GM18870 (cell line): ENCODE data around the gene OR10G3.

Experiments
- ATAC-seq: cut with Tn5 transposase; IDR thresholded peaks from one replicate; pipeline ENCODE4 v1.9.1; 2021; ENCODE audit warnings: moderate library complexity; ENCODE audit not compliant: unreplicated experiment

OR10G3 gene

GRCh38 chr14:21536418-21537089 lies 43.3 kb downstream of the OR10G3 start:
- no peak for ATAC-seq

- no peak for ATAC-seq
Observed at GRCh38 chr14:21535545-21536417, 44.1 kb downstream of the OR10G3 start.

GRCh38 chr14:21534576-21534975 lies 45.3 kb downstream of the OR10G3 start:
- no peak for ATAC-seq

- ATAC-seq = no peak
Observed at GRCh38 chr14:21533294-21533693, 46.6 kb downstream of the OR10G3 start.

- no peak for ATAC-seq
Observed at GRCh38 chr14:21529515-21529914, 50.4 kb downstream of the OR10G3 start.

GRCh38 chr14:21528381-21529348 lies 51.2 kb downstream of the OR10G3 start:
- no peak for ATAC-seq

GRCh38 chr14:21527318-21527679 lies 52.6 kb downstream of the OR10G3 start:
- no peak for ATAC-seq

- no peak for ATAC-seq
Observed at GRCh38 chr14:21526672-21527317, 53.1 kb downstream of the OR10G3 start.

- ATAC-seq = no peak
Observed at GRCh38 chr14:21525962-21526671, 53.8 kb downstream of the OR10G3 start, which contains the start of gene SALL2. TSS of gene SALL2 (minus strand) at chr14:21526346. CDS start at chr14:21526127, 219 bp downstream.

- no peak for ATAC-seq
Observed at GRCh38 chr14:21525571-21525961, 54.3 kb downstream of the OR10G3 start.

GRCh38 chr14:21524575-21525490 lies 55.0 kb downstream of the OR10G3 start:
- no peak for ATAC-seq

- ATAC-seq = no peak
Observed at GRCh38 chr14:21523203-21523602, 56.7 kb downstream of the OR10G3 start.

- ATAC-seq = no peak
Observed at GRCh38 chr14:21521501-21521900, 58.4 kb downstream of the OR10G3 start.

- no peak for ATAC-seq
Observed at GRCh38 chr14:21520767-21521166, 59.1 kb downstream of the OR10G3 start.

GRCh38 chr14:21518725-21519124 lies 61.2 kb downstream of the OR10G3 start:
- no peak for ATAC-seq
